Body of pancreas (tissue), 4 donors: ENCODE measurements around the gene MYO1G.

Experiments used
- CTCF ChIP-seq, 7 experiments: fragments of 450-650 bp in 4 of 7; fragments of 200-600 bp in 3 of 7; sonication (generic) in 3 of 7; IDR thresholded peaks; one replicate each; pipeline ENCODE4 v1.5.1; 2016 to 2019; ENCODE audit warnings: antibody characterized with exemption in 7 of 7
- POLR2A ChIP-seq, 3 donors: fragments of 450-650 bp; IDR thresholded peaks; one replicate each; pipeline ENCODE4 v1.6.1; 2016; ENCODE audit warnings: antibody characterized with exemption in 3 of 3, mild to moderate bottlenecking in 2 of 3

GRCh38 chr7:44987457-44987856 lies 8.6 kb upstream of the MYO1G start:
- TF ChIP-seq CTCF (IDR thresholded peaks at IDR 0.05) (no peak), POLR2A (IDR thresholded peaks at IDR 0.05) (no peak)
